Measurements from ENCODE around the gene ULK4. TPM values are rescaled to one million over a fixed set of nuclear protein-coding genes. Genes with fewer than 3 reads are reported as not detected.
A peak's percentile ranks its signal among the peaks of the same experiment; 100 is the strongest.

The ULK4 gene
- polyA plus RNA-seq, 1 of the 3 experiments (the other 2 are of a cell fraction), result 6.2 TPM

DNA sequence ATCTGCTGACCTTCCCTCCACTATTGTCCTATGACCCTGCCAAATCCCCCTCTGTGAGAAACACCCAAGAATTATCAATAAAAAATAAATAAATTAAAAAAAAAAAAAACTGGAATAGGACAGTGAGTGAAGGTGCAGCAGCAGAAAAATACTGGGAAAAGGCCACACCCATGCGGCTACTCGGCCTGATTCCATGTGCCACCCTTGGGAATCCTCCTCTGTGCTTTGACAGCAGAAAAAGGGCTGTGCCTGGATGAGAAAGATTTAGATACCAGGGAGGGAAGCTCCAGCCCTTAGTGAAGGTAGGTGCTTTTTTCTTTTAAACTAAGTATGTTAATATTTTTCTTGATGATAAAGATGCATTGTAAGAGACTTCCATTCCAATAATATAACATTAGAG, 654.8 kb downstream of the ULK4 start:
- peak; percentile 30 for DNase-seq
- TF ChIP-seq TCF12 (IDR thresholded peaks at IDR 0.05) (no peak), POLR2AphosphoS5 (IDR thresholded peaks at IDR 0.05; ENCODE audit: low read depth, low read length) (no peak), SMC3 (IDR thresholded peaks at IDR 0.05; ENCODE audit: low read depth, low read length) (no peak), GATA2 (CRISPR knock-in tag; IDR thresholded peaks at IDR 0.05) (no peak), RCOR1 (IDR thresholded peaks at IDR 0.05; ENCODE audit: low read length) (no peak), TAF1 (IDR thresholded peaks at IDR 0.05; ENCODE audit: borderline replicate concordance, low read depth, low read length) (no peak), SIN3A (IDR thresholded peaks at IDR 0.05; ENCODE audit: borderline replicate concordance, low read depth, low read length) (no peak), NFIC (IDR thresholded peaks at IDR 0.05; ENCODE audit: borderline replicate concordance) (no peak), CHD2 (IDR thresholded peaks at IDR 0.05; ENCODE audit: low read length, partially characterized antibody) (no peak), JUND (IDR thresholded peaks at IDR 0.05) (no peak), RAD21 (IDR thresholded peaks at IDR 0.05; ENCODE audit: low read length) (no peak), GABPA (IDR thresholded peaks at IDR 0.05; ENCODE audit: low read depth) (no peak), YY1 (IDR thresholded peaks at IDR 0.05; ENCODE audit: low read depth) (no peak), TEAD4 (IDR thresholded peaks at IDR 0.05; ENCODE audit: borderline replicate concordance, insufficient read depth) (no peak)
- TF ChIP-seq, protein P1, sequence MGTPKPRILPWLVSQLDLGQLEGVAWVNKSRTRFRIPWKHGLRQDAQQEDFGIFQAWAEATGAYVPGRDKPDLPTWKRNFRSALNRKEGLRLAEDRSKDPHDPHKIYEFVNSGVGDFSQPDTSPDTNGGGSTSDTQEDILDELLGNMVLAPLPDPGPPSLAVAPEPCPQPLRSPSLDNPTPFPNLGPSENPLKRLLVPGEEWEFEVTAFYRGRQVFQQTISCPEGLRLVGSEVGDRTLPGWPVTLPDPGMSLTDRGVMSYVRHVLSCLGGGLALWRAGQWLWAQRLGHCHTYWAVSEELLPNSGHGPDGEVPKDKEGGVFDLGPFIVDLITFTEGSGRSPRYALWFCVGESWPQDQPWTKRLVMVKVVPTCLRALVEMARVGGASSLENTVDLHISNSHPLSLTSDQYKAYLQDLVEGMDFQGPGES (IDR thresholded peaks at IDR 0.05; ENCODE audit: low read depth, low read length), result no peak
- TF ChIP-seq, protein P2, sequence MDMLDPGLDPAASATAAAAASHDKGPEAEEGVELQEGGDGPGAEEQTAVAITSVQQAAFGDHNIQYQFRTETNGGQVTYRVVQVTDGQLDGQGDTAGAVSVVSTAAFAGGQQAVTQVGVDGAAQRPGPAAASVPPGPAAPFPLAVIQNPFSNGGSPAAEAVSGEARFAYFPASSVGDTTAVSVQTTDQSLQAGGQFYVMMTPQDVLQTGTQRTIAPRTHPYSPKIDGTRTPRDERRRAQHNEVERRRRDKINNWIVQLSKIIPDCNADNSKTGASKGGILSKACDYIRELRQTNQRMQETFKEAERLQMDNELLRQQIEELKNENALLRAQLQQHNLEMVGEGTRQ (IDR thresholded peaks at IDR 0.05; ENCODE audit: borderline replicate concordance, low read depth, low read length), result no peak
- TF ChIP-seq, protein P3, sequence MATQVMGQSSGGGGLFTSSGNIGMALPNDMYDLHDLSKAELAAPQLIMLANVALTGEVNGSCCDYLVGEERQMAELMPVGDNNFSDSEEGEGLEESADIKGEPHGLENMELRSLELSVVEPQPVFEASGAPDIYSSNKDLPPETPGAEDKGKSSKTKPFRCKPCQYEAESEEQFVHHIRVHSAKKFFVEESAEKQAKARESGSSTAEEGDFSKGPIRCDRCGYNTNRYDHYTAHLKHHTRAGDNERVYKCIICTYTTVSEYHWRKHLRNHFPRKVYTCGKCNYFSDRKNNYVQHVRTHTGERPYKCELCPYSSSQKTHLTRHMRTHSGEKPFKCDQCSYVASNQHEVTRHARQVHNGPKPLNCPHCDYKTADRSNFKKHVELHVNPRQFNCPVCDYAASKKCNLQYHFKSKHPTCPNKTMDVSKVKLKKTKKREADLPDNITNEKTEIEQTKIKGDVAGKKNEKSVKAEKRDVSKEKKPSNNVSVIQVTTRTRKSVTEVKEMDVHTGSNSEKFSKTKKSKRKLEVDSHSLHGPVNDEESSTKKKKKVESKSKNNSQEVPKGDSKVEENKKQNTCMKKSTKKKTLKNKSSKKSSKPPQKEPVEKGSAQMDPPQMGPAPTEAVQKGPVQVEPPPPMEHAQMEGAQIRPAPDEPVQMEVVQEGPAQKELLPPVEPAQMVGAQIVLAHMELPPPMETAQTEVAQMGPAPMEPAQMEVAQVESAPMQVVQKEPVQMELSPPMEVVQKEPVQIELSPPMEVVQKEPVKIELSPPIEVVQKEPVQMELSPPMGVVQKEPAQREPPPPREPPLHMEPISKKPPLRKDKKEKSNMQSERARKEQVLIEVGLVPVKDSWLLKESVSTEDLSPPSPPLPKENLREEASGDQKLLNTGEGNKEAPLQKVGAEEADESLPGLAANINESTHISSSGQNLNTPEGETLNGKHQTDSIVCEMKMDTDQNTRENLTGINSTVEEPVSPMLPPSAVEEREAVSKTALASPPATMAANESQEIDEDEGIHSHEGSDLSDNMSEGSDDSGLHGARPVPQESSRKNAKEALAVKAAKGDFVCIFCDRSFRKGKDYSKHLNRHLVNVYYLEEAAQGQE (IDR thresholded peaks at IDR 0.05; ENCODE audit: low read depth, low read length), result no peak
- TF ChIP-seq, protein P4, sequence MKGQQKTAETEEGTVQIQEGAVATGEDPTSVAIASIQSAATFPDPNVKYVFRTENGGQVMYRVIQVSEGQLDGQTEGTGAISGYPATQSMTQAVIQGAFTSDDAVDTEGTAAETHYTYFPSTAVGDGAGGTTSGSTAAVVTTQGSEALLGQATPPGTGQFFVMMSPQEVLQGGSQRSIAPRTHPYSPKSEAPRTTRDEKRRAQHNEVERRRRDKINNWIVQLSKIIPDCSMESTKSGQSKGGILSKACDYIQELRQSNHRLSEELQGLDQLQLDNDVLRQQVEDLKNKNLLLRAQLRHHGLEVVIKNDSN (IDR thresholded peaks at IDR 0.05; ENCODE audit: borderline replicate concordance, low read depth), result no peak
- TF ChIP-seq, protein P5, sequence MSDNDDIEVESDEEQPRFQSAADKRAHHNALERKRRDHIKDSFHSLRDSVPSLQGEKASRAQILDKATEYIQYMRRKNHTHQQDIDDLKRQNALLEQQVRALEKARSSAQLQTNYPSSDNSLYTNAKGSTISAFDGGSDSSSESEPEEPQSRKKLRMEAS (IDR thresholded peaks at IDR 0.05; ENCODE audit: low read depth), result no peak
- TF ChIP-seq, protein P6, sequence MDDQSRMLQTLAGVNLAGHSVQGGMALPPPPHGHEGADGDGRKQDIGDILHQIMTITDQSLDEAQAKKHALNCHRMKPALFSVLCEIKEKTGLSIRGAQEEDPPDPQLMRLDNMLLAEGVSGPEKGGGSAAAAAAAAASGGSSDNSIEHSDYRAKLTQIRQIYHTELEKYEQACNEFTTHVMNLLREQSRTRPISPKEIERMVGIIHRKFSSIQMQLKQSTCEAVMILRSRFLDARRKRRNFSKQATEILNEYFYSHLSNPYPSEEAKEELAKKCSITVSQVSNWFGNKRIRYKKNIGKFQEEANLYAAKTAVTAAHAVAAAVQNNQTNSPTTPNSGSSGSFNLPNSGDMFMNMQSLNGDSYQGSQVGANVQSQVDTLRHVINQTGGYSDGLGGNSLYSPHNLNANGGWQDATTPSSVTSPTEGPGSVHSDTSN (IDR thresholded peaks at IDR 0.05), result no peak
- Histone ChIP-seq H3K36me3 (replicated peaks in 1 of 2; ENCODE audit: control insufficient read depth in 1 of 2, insufficient read depth in 2 of 2, low read length in 1 of 2) (no peaks in the 10 kb centered on the region), H3K27ac (ENCODE audit: low read depth in 2 of 2, low read length in 1 of 2) (peak overlapping the region in 1 of 2 experiments; percentile 76; a peak in 2 of 4 replicates), H3K4me2 (no peak overlapping the region), H3K9me2 (no peaks in the 10 kb centered on the region; the same call in 1 of the 2 replicates), H4K20me1 (ENCODE audit: insufficient read depth) (no peaks in the 10 kb centered on the region), H2AFZ (ENCODE audit: low read depth) (no peak overlapping the region), H3K9me3 (no peaks in the 10 kb centered on the region), H3K4me1 (ENCODE audit: control insufficient read depth in 1 of 2, insufficient read depth in 2 of 2, low read depth in 1 of 2, low read length in 1 of 2) (peaks cover 0 to 37% of the 10 kb centered on the region in 2 experiments; a peak in 2 of 4 replicates), H3K4me3 (ENCODE audit: low read depth in 2 of 2, low read length in 1 of 2) (no peak overlapping the region), H3K79me2 (ENCODE audit: insufficient read depth) (no peaks in the 10 kb centered on the region), H3K9ac (no peak overlapping the region), H3F3A (replicated peaks; ENCODE audit: insufficient read depth) (peaks cover 8% of the 10 kb centered on the region), H3K27me3 (ENCODE audit: insufficient read depth) (no peaks in the 10 kb centered on the region)
- CTCF ChIA-PET, result interaction anchor here (0.7 to 1.6 kb wide), 4 partner anchors 55 to 726 kb away, joined by 3 to 4 read pairs (median 3); no protein-coding TSS in a partner anchor
- WGBS (ENCODE audit: low lambda C conversion rate), result 93% methylated on average over 2 of the region's 2 CpGs
- POLR2A ChIA-PET, result interaction anchor here (2.4 kb wide), 1 partner anchor 108 kb away, joined by 9 read pairs; the partner anchor contains the start of gene CTNNB1
